Stimulated activated CD4-positive, alpha-beta T cell treated with anti-CD3 and anti-CD28 coated beads, Interleukin-12 subunit alpha, Interleukin-12 subunit beta, amount 100 ng/mL, for 24 hours (primary cell): ENCODE measurements around the gene LHX3.

Source experiments
- DNase-seq, 2 experiments: peaks; one replicate each; pipeline ENCODE4 v3.0.0-alpha.2; 2020; ENCODE audit warnings: low read depth in 2 of 2

LHX3 gene

DNA sequence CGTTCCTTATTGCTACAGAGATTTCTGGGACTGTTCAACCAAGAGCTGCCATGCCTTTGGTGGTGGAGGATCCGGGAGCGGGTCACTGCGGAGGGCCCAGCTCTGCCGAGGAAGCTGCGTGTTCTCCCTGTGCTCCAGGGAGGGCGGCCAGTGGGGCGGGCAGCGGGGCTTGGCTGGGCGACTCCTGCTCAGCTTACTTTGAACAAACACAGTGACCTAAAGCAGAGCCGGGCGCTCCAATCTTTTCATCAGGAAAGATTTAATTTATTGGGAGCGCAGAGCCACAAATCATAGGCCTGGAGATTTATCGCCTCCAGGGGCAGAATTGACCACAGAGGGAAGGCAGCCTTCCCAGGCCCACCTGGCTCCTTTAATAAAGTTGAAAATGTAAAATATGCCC is 27.7 kb downstream of the LHX3 start:
- DNase-seq, result no peak

DNA sequence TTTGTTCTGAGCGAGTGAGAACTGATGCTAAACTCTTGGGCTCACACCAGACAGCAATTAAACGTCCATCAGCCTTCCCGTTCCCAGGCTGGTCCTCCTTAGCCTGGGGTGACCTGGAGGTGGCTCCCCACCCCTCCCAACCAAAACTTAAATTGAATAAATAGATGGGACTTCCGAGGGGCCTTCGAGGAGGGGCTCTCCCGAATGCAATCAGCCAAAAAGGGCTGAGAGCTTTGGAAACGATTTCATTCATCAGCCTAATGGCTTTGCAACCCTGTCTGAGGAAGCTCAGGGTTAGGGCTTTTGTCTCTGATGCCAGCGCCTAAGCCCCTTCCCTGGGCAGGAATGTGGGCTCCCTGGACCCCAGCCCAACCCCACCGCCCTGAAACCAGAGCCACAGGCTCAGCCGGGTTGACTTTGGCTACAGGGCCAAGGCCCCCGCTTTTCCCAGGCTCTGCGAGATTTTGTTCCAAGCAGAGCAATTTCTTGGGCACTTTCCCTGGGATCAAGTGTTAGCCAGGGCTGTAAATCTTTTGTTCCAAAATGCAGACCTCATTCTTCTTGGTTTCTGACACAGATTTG is 29.2 kb downstream of the LHX3 start:
- DNase-seq, result no peak

DNA sequence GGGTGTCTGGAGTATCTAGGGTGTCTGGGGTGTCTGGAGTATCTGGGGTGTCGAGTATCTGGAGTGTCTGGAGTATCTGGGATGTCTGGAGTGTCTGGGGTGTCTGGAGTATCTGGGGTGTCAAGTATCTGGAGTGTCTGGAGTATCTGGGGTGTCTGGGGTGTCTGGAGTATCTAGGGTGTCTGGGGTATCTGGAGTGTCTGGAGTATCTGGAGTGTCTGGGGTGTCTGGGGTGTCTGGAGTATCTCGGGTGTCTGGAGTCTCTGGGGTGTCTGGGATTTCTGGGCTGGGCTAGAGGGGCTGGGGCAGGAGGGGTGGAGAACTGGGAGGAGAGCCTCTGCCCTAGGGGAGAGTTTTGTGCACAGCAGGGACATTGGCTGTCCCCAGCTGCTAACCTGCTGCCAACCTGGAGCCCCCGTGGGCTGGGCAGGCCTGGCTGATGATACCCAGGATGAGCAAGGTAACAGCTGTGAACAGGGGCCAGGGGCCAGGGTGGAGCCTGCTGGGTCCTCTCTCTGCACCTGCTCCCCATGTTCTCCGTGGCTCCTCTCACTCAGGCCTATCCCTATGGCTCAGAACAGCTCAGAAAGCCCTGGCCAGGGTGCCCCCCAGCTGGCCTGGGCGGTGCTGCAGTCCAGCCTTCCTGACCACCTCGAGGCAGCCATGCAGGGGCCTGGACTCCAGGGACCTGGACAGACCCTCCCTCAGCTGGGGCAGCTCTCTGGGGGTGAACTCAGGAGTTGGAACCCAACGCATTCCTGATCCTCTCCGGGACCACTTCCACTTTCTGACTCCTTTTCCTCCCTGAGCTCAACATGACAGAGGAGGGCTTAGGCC is 29.9 kb downstream of the LHX3 start:
- DNase-seq, result no peak

DNA sequence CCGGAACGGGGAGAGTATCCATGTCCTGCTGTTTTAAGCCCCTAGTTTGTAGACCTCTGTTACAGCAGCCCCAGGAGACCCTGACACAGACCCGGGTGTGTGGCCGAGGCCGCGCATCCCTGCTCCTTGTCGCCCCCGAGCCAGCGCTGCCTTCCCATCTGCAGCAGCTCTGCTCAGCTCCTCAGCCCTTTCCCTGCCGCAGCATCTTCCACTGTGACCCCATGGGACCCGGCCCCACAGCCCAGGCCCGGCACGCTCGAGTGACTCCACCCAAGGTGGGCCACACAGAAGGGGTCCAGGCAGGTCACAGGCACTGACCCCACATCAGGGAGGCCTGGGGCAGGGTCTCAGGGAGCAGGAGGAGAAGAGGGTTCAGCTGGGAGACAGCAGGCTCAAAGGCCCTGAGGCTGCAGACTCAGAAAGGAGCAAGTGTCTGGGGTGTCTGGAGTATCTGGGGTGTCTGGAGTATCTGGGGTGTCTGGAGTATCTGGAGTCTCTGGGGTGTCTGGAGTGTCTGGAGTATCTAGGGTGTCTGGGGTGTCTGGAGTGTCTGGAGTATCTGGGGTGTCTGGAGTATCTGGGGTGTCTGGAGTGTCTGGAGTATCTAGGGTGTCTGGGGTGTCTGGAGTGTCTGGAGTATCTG is 31.2 kb downstream of the LHX3 start:
- DNase-seq, result no peak

DNA sequence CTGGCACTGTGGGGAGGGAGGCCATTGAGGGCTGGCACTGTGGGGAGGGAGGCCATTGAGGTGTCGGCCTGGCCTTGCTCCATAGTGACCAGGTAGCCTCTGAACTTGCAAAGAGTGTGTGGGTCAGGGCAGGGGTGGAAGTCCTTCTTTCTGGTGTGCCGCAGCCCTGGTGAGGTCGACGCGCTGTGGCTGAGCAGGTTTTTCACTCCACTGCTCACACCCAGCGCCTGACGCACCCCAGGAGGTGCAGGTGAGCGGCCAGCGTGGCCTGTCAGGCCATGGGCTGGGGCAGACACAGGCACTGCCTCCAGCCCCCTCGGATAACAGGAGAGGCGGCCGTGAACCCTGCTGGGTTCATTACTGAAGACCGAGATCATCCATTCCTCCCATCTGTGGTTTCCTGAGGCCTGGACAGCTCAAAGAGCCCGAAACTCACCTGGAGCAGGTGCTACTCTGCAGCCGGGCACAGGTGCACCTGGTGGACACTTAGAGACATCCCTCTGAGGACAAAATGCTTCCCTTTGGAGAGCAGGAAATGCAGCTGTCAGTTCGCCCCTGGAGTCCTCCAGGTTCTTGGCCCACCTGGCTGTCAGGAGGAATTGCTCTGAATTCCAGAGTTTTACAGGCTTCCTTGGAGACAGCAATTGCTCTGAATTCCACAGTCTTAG is 32.4 kb downstream of the LHX3 start:
- no peak for DNase-seq

DNA sequence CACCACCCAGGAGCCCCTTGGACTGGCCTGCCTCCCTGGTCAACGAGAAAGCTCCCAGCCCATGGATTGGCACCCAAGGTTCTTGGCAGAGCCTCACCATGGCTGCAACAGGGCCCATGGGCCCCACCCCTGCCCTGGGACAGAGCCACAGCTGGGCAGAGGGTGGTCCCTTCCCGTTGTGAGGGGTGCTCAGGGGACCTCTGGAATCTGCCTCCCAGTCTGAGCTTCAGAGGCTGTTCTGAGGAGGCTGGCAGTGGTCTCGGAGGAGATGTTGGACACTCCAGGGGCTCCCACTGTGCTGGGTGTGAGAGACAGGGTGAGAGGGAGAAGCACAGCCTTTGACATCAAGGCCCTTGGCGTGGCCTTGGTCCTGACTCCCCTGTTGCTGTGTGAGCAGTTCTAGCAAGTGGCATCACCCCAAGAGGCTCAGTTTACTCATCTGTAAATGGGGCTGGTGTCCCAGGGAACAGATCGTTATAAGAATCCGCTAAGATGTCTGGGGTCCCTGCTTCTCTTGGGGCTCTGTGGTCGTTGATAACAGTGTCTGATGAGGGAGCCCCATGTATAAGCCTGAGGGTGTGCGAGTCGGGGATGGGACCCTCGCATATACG is 33.0 kb downstream of the LHX3 start:
- no peak for DNase-seq

DNA sequence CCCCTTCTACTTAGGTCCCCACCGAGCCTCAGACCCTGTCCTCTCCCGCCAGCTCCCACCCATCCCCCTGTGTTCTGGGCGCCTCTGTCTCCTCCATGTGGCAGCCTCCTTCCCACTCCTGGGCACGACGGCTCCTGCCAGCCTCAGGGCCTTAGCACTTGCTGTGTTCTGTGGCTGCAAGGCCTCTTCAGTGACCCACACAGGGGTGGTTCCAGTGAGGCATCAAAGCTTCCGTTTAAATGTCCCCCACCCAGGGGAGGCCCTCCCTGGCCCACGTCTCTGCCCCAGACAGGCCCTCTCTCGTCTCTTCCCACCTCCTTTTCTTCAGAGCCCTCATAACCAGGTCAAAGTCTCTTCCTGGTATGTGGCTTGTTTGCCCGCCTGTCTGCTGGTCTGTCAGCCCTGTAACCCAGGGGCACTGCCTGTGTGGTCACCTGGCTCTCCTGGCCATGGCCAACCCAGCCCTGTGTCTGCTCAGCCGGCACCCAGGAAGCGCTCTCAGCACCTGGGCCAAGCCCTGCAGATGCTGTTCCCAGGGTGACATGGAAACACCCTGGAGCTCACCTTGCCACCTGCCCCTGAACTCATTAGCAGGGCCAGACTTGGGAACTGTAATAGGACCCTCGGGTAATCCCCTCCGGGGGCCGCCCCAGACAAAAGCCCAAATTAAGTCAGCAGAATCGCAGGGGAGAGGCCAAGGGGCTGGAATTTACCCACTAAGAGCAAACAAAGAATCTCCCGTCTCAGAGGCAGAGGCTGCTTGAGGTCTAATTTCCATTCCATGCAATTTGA is 33.7 kb downstream of the LHX3 start:
- DNase-seq, result no peak

DNA sequence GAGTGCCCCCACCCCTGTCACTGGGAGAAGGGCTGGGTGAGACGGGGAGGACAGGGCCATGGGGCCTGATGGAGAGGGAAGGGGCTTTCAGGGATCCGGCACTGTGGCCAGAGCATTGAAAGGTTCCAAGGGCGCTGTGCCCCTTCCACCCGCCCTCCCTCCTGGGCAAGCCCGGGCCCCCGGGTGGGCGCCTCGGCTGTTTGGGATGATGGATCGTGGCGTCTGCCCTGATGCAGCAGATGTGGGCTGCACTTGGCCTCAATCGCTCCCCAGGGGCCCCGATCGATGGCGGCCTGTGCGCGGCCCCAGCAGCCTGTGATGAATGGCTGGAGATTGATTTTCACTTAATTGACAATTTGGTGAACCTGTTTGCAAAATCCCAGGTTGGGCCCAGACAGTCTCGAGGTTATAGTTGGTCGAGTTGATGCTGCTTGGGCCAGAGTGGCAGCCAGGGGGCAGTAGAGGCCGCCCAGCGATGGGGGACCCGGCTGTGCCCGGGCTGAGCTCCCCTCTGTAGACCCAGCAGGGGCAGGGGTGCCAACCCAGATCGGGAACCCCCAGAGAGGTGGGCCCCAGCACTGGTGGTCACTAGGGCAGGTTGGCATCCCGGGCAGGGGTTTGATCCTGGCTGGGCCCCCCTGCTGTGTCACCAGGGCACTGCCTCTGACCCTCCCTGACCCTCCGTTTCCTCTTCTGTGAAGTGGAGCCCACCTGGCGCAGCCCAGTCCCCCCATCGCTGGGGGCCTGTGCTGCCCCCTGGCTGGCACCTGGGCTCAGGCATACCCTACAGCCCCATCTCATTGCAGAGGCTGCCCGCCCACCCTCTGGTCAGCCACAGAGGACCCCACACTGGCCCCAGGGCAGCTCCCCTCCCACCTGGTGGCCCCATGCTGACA is 34.7 kb downstream of the LHX3 start:
- peak; percentile 16 to 60 for DNase-seq

DNA sequence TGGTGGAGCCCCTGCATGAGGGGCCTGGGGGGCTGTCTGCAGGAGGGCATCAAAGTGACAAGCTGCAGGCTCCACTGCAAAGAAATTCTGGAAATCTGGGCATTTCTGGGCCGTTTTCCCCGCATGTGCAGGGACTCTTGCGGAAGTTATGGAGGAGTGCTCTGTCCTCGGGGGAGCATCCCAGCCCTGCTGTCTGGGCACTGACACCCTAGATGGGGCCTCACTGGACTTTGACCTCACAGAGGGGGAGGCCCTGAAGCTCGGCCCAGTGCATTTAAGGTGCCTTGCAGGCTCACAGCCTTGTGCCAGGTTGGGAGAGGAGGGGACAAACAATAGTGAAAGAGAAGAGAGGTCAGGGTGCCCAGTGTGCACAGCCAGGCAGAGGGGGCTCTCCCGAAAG is 35.4 kb downstream of the LHX3 start:
- no peak for DNase-seq

DNA sequence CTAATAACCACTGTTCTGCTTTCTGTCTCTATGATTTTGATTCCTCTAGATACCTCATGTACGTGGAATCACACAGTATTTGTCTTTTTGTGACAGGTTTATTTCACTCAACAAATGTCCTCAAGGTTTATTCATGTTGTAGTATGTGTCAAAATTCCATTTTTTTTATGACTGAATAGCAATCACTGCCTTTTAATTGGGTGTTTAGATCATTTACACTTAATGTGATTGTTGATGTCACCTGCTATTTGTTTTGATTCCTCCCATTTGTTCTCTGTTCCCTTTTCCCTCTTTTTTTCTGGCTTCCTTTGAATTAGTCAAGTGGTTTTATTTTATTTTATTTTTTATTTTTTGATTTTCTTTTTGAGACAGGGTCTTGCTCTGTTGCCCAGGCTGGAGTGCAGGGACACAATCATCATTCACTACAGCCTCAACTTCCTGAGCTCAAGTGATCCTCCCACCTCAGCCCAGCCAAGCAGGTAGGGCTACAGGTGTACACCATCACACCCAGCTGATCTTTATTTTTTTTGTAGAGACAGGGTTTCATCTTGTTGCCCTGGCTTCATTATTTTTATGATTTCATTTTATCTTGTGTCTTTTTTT is 41.6 kb downstream of the LHX3 start:
- no peak for DNase-seq

DNA sequence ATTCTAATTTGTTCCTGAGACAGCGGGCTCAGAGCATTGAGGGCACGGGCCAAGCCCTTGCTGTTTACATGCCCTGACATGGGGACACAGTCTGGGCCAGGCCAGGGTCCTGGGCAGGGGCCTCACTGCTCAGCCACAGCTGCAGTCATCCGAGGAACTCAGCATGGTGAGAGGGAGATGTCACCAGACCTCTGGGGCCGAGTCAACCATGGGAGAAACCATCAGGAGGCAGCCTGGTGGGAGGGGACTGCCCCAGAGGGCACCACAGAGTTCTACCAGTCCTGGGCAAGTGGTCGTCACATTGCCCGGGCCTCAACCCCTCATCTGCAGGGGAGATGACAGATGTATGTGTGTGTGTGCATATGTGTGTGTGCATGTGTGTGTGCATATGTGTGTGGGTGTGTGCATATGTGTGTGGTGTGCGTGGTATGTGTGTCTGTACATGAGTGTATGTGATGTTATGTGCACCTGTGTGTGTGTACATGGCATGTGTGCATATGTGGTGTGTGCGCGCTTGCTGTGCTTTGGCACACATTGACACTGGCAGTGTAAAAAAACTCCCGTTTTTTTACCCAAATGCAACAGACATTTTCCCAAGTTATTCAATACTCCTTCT is 43.8 kb downstream of the LHX3 start:
- DNase-seq, result no peak

DNA sequence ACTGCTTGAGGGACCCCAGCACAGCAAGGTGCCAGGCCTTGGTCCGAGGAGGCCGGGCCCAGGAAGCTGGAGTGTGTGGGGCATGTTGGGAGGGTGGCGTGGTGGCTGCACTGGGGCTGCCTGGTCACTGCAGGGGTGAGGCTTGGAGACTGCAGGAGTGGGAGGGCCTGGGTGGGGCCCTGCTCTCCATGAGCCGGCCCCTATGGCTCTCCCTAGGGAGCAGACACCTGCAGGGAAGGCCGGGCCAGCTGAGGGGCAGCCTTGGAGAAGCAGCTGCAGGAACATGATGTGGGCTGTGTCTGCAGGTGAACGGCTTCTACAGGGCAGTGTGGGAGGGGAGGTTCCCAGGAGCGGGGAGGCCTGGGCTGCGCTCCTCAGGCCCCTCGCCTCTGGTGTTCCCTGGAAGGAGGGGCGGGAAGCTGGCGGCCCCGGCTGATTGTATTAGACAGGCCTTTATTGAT is 44.5 kb downstream of the LHX3 start:
- no peak for DNase-seq

DNA sequence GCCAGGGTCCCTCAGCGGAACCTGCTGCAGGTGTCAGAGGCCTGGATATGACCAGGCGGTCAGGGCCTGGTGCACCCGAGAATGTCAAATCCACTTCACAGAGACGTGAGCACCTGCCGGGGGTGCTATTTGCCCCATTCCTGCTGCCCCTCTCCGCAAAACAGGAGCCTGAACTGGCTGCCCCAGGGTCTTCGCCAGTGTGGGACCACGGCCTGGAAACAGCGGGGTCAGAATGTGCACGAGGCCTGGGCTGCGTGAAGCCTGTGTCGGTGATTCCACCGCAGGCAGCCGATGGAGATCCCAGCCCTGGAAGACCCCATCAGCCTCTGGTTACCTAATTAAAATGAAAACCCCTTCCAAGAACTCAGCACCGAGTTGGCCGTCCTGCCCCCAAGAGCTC is 45.1 kb downstream of the LHX3 start:
- no peak for DNase-seq

DNA sequence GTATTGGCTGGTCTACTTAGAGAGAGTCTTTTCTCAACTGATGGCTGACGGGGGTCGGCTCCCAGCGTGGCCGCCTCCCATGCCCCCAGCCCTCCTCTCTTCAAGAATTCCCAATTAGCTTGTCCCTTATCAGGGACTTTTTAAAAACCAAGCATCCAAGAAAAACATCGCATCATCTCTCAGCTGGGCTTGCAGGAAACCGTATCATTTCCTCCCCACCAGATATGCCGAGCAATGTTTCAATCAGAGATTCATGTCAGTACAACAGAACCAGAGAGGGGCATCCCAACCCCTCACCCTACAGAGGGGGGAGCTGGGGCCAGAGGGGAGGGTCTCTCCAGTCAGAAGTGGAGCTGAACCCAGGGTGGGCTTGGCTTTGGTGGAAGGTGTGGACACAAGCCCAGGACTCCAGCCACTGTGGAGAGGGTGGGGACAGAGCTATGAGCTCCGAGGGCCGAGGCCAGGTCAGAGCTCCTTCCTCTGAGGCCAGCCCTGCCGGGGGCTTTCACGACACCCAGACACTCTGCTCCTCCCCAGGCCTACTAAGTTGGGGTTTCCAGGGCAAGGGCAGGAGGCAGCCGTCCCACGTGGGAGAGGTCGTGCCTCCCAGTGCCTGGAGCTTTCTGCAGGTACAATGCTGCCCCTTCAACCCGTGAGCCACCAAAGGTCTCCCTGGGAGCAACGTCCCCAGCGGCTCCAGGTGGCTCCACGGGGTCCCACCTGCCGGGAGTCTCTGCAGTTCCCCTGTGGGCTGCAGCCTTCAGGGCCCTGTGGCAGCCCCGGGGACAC is 47.3 kb downstream of the LHX3 start:
- no peak for DNase-seq

DNA sequence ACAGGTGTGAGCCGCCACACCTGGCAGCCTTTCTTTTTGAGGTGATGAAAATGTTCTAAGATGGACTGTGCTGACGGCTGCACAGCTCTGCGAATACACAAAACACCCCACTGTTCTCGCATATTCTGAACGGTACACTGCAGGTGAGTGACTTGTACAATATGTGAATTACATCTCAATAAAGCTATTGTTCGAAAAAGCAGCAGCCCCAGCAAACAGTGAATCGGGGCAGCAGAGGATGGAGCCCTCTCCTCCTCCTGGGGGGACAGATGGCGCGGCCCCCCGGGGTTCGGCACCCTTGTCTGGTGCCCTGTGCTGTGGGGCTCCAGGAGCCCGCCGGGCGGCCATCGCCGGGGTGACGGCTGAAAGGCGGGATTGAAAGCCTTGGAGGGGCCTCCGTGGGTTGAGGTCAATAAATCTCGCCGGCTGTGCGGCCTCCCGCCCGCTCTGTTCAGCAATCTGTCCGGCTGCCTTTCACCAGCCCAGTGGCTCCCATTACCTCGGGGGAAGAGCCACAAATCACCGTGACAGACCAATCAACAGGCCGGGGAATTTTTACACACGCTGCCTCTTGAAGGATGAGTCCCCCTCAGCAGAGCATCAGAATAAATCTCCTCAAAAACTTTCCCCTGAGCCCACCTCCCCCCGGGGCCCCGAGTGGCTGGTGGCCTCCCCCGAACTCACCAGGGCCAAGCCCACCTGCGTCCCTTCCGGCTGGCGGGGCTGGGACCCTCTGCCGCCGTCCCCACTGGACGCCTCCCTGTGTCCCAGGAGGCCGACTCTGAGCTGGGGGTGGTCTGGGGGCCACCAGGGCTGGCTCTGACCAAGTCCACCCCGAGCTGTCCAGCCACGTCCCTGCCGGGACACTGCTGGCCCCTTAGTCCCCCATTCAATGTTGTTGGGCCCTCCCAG is 48.5 kb downstream of the LHX3 start:
- no peak for DNase-seq

DNA sequence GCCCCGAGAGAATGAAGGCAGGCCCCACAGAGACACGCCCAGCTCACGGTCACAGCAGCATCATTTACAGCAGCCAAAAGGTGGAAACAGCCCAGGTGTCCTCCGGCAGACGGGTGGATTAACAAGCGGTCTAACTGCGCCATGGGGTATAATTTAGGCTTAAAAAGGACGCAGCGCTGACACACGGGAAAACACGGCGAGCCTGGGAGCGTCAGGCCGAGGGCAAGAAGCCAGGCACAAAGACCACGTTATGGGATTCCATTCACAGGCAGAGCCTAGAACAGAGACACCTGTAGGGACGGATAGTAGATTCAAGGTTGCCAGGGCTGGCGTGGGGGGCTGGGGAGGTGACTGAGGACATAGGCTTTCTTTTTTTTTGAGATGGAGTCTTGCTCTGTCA is 49.4 kb downstream of the LHX3 start:
- DNase-seq, result no peak

DNA sequence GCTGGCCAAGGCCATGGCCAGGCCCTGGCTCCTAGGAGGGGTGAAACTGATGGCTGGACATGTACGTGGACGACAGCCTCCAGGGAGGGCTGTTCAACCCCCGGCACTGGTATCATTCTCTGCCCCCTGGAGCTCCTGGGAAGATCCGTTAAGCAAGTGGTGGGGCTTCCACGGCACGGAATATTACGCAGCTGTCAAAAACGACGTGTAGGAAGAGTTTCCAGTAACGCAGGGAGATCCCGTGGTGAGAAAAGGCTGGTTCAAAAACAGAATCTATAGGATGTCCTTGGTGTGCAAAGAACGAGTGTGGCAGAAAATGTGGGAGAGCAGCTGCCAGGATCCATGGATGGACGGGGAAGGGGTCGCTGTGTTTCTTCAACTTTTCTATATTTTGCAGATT is 50.0 kb downstream of the LHX3 start:
- DNase-seq, result no peak
